ENCODE results near the gene TYSND1. TPM values are rescaled to one million over a fixed set of nuclear protein-coding genes. Genes with fewer than 3 reads are reported as not detected.
A peak's percentile ranks its signal among the peaks of the same experiment; 100 is the strongest.

The TYSND1 gene
- total RNA-seq, 1 donor = 9.7 TPM

DNA sequence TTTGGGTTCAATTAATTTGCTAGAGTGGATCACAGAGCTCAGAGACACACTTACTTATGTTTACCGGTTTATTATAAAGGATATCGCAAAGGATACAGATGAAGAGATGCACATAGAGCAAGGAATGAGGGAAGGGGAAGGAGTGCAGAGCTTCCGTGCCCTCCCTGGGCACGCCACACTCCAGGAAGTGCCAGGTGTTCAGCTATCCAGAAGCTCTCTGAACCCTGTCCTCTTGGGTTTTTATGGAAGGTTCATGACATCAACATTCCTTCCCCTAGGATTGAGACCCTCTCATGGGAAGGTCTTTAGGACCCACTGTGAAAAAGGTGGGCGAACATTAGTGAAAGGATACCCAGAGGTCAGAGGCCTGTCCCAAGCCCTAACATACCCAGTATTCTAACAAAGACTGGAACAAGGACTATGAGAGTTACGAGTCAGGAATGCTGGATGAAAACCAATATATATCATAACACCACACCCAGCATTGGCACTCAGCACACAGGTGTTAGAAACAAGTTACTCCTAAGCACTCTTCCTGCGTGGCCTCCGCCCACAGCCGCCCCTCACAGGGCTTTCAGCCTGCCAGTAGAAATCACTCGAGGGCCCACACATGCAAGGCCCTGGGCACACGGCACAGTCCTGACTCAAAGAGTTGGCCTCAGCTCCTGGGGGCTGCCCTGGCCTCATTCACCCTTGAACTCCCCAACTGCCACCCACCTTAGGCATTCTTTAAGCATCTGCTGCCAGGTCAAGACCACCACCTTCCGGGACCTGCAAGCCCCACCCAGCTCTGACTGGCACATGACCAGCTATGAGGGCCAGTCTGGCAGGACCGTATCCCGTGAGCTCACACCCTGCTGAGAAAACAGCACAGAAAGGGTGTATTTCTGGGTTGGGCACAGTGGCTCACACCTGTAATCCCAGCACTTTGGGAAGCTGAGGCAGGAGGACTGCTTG is 8.3 kb downstream of the TYSND1 start:
- DNase-seq (ENCODE audit: low read depth) = no peak
- no peak overlapping the region for H3K4me3 ChIP-seq (ENCODE audit: low read depth, low read length)
- TF ChIP-seq, protein P1, sequence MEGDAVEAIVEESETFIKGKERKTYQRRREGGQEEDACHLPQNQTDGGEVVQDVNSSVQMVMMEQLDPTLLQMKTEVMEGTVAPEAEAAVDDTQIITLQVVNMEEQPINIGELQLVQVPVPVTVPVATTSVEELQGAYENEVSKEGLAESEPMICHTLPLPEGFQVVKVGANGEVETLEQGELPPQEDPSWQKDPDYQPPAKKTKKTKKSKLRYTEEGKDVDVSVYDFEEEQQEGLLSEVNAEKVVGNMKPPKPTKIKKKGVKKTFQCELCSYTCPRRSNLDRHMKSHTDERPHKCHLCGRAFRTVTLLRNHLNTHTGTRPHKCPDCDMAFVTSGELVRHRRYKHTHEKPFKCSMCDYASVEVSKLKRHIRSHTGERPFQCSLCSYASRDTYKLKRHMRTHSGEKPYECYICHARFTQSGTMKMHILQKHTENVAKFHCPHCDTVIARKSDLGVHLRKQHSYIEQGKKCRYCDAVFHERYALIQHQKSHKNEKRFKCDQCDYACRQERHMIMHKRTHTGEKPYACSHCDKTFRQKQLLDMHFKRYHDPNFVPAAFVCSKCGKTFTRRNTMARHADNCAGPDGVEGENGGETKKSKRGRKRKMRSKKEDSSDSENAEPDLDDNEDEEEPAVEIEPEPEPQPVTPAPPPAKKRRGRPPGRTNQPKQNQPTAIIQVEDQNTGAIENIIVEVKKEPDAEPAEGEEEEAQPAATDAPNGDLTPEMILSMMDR (IDR thresholded peaks at IDR 0.05; ENCODE audit: insufficient read depth, low read length) = no peak

- TF ChIP-seq, protein P1 (IDR thresholded peaks at IDR 0.05; ENCODE audit: insufficient read depth, low read length) = no peak
- H3K4me3 ChIP-seq (ENCODE audit: low read depth, low read length) = no peak overlapping the region
- DNase-seq (ENCODE audit: low read depth) = no peak
Observed at GRCh38 chr10:70137135-70137534, 9.4 kb downstream of the TYSND1 start.

GRCh38 chr10:70135684-70136083 is 10.8 kb downstream of the TYSND1 start:
- no peak for DNase-seq (ENCODE audit: low read depth)
- TF ChIP-seq, protein P1 (IDR thresholded peaks at IDR 0.05; ENCODE audit: insufficient read depth, low read length) = no peak
- H3K4me3 ChIP-seq (ENCODE audit: low read depth, low read length) = no peak overlapping the region

GRCh38 chr10:70135046-70135445 is 11.5 kb downstream of the TYSND1 start:
- TF ChIP-seq, protein P1 (IDR thresholded peaks at IDR 0.05; ENCODE audit: insufficient read depth, low read length) = no peak
- DNase-seq (ENCODE audit: low read depth) = no peak
- no peak overlapping the region for H3K4me3 ChIP-seq (ENCODE audit: low read depth, low read length)

GRCh38 chr10:70132098-70133029 is 14.1 kb downstream of the TYSND1 start, which contains the start of gene AIFM2:
Gene AIFM2, minus strand, starts transcription at chr10:70132825. Its CDS starts 8,741 bp downstream, at chr10:70124084.
- TF ChIP-seq, protein P1 (IDR thresholded peaks at IDR 0.05; ENCODE audit: insufficient read depth, low read length) = no peak
- peak within 1 kb of the TSS; percentile 77 for H3K4me3 ChIP-seq (ENCODE audit: low read depth, low read length)
- DNase-seq (ENCODE audit: low read depth) = peak; percentile 59

- TF ChIP-seq, protein P1 (IDR thresholded peaks at IDR 0.05; ENCODE audit: insufficient read depth, low read length) = no peak
- peak overlapping the region; percentile 77 for H3K4me3 ChIP-seq (ENCODE audit: low read depth, low read length)
- DNase-seq (ENCODE audit: low read depth) = no peak
Observed at GRCh38 chr10:70131560-70131937, 15.0 kb downstream of the TYSND1 start.

Measured in fibroblast of the aortic adventitia (primary cell).